ENCODE results near the gene PMPCA.

DNA sequence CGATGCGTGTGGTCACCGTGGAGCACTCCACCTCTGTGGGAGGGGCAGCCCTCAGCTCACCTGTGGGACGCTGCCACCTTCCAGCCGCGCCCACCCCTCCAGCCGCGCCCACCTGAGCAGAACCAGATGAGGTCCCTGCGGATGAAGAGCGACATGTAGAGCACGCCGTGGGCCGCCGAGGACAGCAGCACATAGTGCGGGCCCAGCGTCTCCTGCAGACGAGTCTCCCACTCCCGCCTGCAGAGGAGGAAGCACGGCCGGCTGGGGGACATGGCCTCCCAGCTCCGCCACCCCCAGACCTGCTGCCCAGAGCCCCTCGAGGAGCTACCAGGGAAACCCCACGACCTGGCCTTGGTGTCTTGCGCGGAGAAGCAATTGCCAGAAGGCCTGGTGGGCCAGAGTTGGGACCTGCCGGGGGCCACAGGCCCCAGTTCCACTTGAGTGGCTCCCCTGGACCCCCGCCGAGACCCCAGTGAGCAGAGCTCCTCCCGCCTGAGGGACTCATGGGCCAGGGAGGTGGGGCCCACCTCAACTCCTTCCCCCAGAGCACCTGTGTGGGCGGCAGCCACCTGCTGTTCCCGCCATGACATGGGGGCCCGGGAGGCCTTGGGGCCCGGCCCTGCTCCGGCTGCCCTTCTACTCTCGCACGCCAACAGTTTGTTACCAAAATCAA is 22.7 kb downstream of the PMPCA start:
- no peak for TF ChIP-seq POLR2A (IDR thresholded peaks at IDR 0.05)
- TF ChIP-seq, protein P1, sequence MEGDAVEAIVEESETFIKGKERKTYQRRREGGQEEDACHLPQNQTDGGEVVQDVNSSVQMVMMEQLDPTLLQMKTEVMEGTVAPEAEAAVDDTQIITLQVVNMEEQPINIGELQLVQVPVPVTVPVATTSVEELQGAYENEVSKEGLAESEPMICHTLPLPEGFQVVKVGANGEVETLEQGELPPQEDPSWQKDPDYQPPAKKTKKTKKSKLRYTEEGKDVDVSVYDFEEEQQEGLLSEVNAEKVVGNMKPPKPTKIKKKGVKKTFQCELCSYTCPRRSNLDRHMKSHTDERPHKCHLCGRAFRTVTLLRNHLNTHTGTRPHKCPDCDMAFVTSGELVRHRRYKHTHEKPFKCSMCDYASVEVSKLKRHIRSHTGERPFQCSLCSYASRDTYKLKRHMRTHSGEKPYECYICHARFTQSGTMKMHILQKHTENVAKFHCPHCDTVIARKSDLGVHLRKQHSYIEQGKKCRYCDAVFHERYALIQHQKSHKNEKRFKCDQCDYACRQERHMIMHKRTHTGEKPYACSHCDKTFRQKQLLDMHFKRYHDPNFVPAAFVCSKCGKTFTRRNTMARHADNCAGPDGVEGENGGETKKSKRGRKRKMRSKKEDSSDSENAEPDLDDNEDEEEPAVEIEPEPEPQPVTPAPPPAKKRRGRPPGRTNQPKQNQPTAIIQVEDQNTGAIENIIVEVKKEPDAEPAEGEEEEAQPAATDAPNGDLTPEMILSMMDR (IDR thresholded peaks at IDR 0.05), result no peak
